A673 (cell line): ENCODE results near the gene CENPU. TPM values are rescaled to one million over a fixed set of nuclear protein-coding genes. Genes with fewer than 3 reads are reported as not detected.
"Not testable (repeated sequence)": the region's sequence is repeated elsewhere in the genome, so short reads cannot be mapped to it uniquely, and the experiment has no call there.

Experiments
- BruUV-seq: library from RNA; stranded (reverse); fragments of 400-500 nt; replicated peaks from 2 replicates; lab custom pipeline; 2021; lab: Mats Ljungman, UMichigan
- CTCF ChIA-PET: fragments of 300-600 bp; sonication (Branson Sonifier 250); formaldehyde crosslinking; loops from one replicate; lab custom pipeline; 2022; ENCODE audit warnings: antibody characterized with exemption; lab: Charles Lee
- POLR2A ChIA-PET: fragments of 300-600 bp; sonication (Branson Sonifier 250); formaldehyde crosslinking; loops from one replicate; lab custom pipeline; 2022; ENCODE audit warnings: antibody characterized with exemption; ENCODE audit not compliant: low non-redundant PET; lab: Charles Lee
- DNase-seq: peaks from one replicate; pipeline ENCODE4 v3.0.0-alpha.2; 2015; ENCODE audit warnings: low spot score
- H3K27ac ChIP-seq: fragments of 200-600 bp; sonication (generic); 2 replicates; pipeline ENCODE4 v1.5.1; 2016; ENCODE audit warnings: mixed run types, low read depth, mild to moderate bottlenecking, mixed read lengths, antibody characterized with exemption, low read length; ENCODE audit not compliant: poor library complexity, severe bottlenecking
- H3K27me3 ChIP-seq: fragments of 200-600 bp; sonication (generic); replicated peaks from 2 replicates; pipeline ENCODE4 v1.6.1; 2017; ENCODE audit warnings: mixed run types, low read depth, mild to moderate bottlenecking, mixed read lengths, antibody characterized with exemption, low read length; ENCODE audit not compliant: insufficient read depth, poor library complexity
- H3K36me3 ChIP-seq: fragments of 200-600 bp; sonication (generic); 2 replicates; pipeline ENCODE4 v1.6.1; 2016; ENCODE audit warnings: mixed run types, mild to moderate bottlenecking, mixed read lengths, antibody characterized with exemption, low read length; ENCODE audit not compliant: insufficient read depth, poor library complexity, severe bottlenecking
- H3K4me1 ChIP-seq: fragments of 200-600 bp; sonication (generic); 2 replicates; pipeline ENCODE4 v1.6.1; 2017; ENCODE audit warnings: mixed run types, mild to moderate bottlenecking, mixed read lengths, antibody characterized with exemption, low read length; ENCODE audit not compliant: insufficient read depth, poor library complexity, severe bottlenecking
- H3K4me3 ChIP-seq: fragments of 200-600 bp; sonication (generic); 2 replicates; pipeline ENCODE4 v1.5.1; 2016; ENCODE audit warnings: low read depth, mixed run types, mild to moderate bottlenecking, mixed read lengths, low read length; ENCODE audit not compliant: poor library complexity, severe bottlenecking
- H3K9me3 ChIP-seq: fragments of 200-600 bp; sonication (generic); 2 replicates; pipeline ENCODE4 v1.6.1; 2016; ENCODE audit warnings: mixed run types, low read depth, mild to moderate bottlenecking, mixed read lengths, antibody characterized with exemption, low read length; ENCODE audit not compliant: poor library complexity, severe bottlenecking
- EZH2 ChIP-seq: fragments of 200-600 bp; sonication (generic); IDR thresholded peaks from 2 replicates; pipeline ENCODE4 v1.6.1; 2017; ENCODE audit warnings: borderline replicate concordance, low read depth, mild to moderate bottlenecking, mixed read lengths, antibody characterized with exemption, low read length; ENCODE audit not compliant: poor library complexity, severe bottlenecking
- intact Hi-C: fragments of 100-400 bp; cut with micrococcal nuclease; formaldehyde crosslinking; loops from one replicate; pipeline ENCODE4 v1.10.0; 2022; ENCODE audit not compliant: unreplicated experiment
- total RNA-seq: library from RNA; stranded (reverse); gene quantifications from 2 replicates; pipeline ENCODE4 v1.2.3, GENCODE V29; 2021
- TF ChIP-seq, protein P1 (sequence below): fragments of 300-800, 200-600 bp; sonication (generic); conservative IDR thresholded peaks from 2 replicates; pipeline ENCODE4 v1.5.1; 2017; ENCODE audit warnings: low read depth, mild to moderate bottlenecking, antibody characterized with exemption, low read length, moderate library complexity, mixed read lengths

The CENPU gene
- total RNA-seq, 1 experiment from 2014 or later: 87.3 TPM

DNA sequence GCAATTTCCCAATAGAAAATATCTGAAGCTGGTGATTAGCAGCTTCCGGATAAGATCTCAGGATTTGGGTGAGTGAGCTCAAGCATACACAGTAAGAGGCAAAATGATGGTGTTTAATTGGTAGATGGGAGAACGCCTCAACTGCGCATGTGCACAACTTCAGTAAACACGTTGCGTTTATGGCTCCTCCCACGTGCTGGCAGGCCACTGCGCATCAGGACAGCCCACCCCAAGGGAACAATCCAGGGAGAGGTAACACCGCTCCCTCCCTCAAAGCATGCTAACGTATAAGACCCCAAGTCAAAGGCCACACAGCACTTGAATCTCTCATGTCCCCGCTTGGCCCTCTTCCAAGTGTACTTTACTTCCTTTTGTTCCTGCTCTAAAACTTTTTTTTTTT lies 10.3 kb upstream of the CENPU start:
- BruUV-seq: no TSS peak
- H3K9me3 ChIP-seq: no peaks in the 10 kb centered on the region
- no peak for TF ChIP-seq EZH2
- TF ChIP-seq, protein P1, sequence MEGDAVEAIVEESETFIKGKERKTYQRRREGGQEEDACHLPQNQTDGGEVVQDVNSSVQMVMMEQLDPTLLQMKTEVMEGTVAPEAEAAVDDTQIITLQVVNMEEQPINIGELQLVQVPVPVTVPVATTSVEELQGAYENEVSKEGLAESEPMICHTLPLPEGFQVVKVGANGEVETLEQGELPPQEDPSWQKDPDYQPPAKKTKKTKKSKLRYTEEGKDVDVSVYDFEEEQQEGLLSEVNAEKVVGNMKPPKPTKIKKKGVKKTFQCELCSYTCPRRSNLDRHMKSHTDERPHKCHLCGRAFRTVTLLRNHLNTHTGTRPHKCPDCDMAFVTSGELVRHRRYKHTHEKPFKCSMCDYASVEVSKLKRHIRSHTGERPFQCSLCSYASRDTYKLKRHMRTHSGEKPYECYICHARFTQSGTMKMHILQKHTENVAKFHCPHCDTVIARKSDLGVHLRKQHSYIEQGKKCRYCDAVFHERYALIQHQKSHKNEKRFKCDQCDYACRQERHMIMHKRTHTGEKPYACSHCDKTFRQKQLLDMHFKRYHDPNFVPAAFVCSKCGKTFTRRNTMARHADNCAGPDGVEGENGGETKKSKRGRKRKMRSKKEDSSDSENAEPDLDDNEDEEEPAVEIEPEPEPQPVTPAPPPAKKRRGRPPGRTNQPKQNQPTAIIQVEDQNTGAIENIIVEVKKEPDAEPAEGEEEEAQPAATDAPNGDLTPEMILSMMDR: no peak
- DNase-seq: no peak
- no peaks in the 10 kb centered on the region for H3K4me1 ChIP-seq
- H3K36me3 ChIP-seq: no peaks in the 10 kb centered on the region
- no peak overlapping the region for H3K4me3 ChIP-seq
- intact Hi-C loops: loop anchor here (10.0 kb wide), 1 partner anchor 351 kb away; no protein-coding TSS in a partner anchor
- no peaks in the 10 kb centered on the region for H3K27me3 ChIP-seq
- no peak overlapping the region for H3K27ac ChIP-seq
- CTCF ChIA-PET: interaction anchor here (0.5 kb wide), 1 partner anchor 262 kb away, joined by 9 read pairs; no protein-coding TSS in a partner anchor
- POLR2A ChIA-PET: no interaction called here

GRCh38 chr4:184743650-184744049 lies 9.8 kb upstream of the CENPU start:
- no peak overlapping the region for H3K4me3 ChIP-seq
- POLR2A ChIA-PET: no interaction called here
- no TSS peak for BruUV-seq
- CTCF ChIA-PET: interaction anchor here (0.5 kb wide), 1 partner anchor 262 kb away, joined by 9 read pairs; no protein-coding TSS in a partner anchor
- DNase-seq: no peak
- no peaks in the 10 kb centered on the region for H3K4me1 ChIP-seq
- TF ChIP-seq, protein P1: no peak
- TF ChIP-seq EZH2: no peak
- H3K27ac ChIP-seq: no peak overlapping the region
- no peaks in the 10 kb centered on the region for H3K27me3 ChIP-seq
- H3K9me3 ChIP-seq: no peaks in the 10 kb centered on the region
- intact Hi-C loops: loop anchor here (10.0 kb wide), 1 partner anchor 351 kb away; no protein-coding TSS in a partner anchor
- no peaks in the 10 kb centered on the region for H3K36me3 ChIP-seq

- CTCF ChIA-PET: interaction anchor here (0.6 kb wide), 1 partner anchor 18 kb away, joined by 10 read pairs; no protein-coding TSS in a partner anchor
- H3K27me3 ChIP-seq, H3K27ac ChIP-seq, POLR2A ChIA-PET, H3K36me3 ChIP-seq, H3K9me3 ChIP-seq, H3K4me1 ChIP-seq, H3K4me3 ChIP-seq, BruUV-seq, DNase-seq: not testable (repeated sequence)
- intact Hi-C loops: loop anchor here (10.0 kb wide), 1 partner anchor 353 kb away; no protein-coding TSS in a partner anchor
Observed at GRCh38 chr4:184741651-184742050, 7.8 kb upstream of the CENPU start.

- CTCF ChIA-PET: no interaction called here
- DNase-seq: no peak
- BruUV-seq: no TSS peak
- intact Hi-C loops: loop anchor here (10.0 kb wide), 1 partner anchor 354 kb away; no protein-coding TSS in a partner anchor
- no peak for TF ChIP-seq EZH2
- POLR2A ChIA-PET: no interaction called here
- Histone ChIP-seq H3K4me1 (no peaks in the 10 kb centered on the region), H3K27me3 (no peaks in the 10 kb centered on the region), H3K36me3 (no peaks in the 10 kb centered on the region), H3K4me3 (no peak overlapping the region), H3K9me3 (no peaks in the 10 kb centered on the region), H3K27ac (no peak overlapping the region)
Observed at GRCh38 chr4:184740980-184741391, 7.1 kb upstream of the CENPU start.

- H3K4me1 ChIP-seq, BruUV-seq, H3K27me3 ChIP-seq, POLR2A ChIA-PET, DNase-seq, H3K4me3 ChIP-seq, H3K27ac ChIP-seq, H3K9me3 ChIP-seq, CTCF ChIA-PET, H3K36me3 ChIP-seq: not testable (repeated sequence)
- intact Hi-C loops: loop anchor here (10.0 kb wide), 1 partner anchor 475 kb away; no protein-coding TSS in a partner anchor
Observed at GRCh38 chr4:184739575-184739974, 5.7 kb upstream of the CENPU start.
